Measurements from ENCODE around the gene ACTR2.

Gene ACTR2

DNA sequence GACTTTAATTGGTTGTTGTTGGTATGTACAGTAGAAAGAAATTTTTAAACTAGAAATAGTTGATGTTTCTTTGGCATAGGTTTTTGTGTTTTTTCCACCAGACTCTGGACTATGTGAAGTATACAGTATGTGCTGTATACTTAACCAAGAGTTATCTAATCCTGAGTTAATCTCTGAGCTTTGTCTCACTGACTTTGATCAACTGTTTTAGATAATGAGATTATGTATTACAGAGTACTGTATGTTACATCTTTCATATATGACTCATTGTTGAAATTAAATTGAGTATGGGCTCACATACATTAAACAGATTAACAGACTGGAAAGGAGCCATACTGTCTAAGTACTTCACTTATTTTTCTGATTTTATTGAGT lies 38.0 kb downstream of the ACTR2 start:
- Histone ChIP-seq H3K4me2 (ENCODE audit: low read length) (no peak overlapping the region), H3K27me3 (ENCODE audit: control insufficient read depth, insufficient read depth, low read length) (no peaks in the 10 kb centered on the region), H3K4me1 (ENCODE audit: control insufficient read depth, insufficient read depth, low read length) (peaks cover 23% of the 10 kb centered on the region), H3K9ac (ENCODE audit: low read depth, low read length) (no peak overlapping the region), H3K9me3 (replicated peaks; ENCODE audit: low read length) (no peaks in the 10 kb centered on the region), H3K4me3 (ENCODE audit: low read length) (no peak overlapping the region), H3K36me3 (ENCODE audit: insufficient read depth, low read length) (peaks cover 46% of the 10 kb centered on the region)

DNA sequence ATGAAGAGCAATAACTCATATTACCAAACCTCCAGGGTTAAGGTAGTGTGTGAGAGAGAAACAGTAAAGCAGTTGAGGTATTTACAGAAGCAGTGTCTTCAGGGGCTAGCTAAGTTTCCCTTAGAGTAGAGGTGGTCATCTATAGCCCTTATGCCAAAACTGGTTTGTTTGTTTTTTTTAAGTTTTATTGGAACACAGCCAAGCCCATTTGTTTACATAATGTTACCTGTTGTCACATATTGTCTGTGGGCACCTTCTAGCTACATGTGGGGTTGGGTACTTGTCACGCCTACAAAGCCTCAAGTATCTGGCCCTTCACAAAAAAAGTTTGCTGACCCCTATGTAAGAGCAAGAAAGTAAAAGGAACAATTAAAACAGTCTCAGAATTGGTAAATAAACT lies 39.4 kb downstream of the ACTR2 start:
- no peaks in the 10 kb centered on the region for H3K9me3 ChIP-seq (replicated peaks; ENCODE audit: low read length)
- peaks cover 14% of the 10 kb centered on the region for H3K4me1 ChIP-seq (ENCODE audit: control insufficient read depth, insufficient read depth, low read length)
- no peak overlapping the region for H3K4me3 ChIP-seq (ENCODE audit: low read length)
- no peak overlapping the region for H3K4me2 ChIP-seq (ENCODE audit: low read length)
- peaks cover 46% of the 10 kb centered on the region for H3K36me3 ChIP-seq (ENCODE audit: insufficient read depth, low read length)
- no peaks in the 10 kb centered on the region for H3K27me3 ChIP-seq (ENCODE audit: control insufficient read depth, insufficient read depth, low read length)
- no peak overlapping the region for H3K9ac ChIP-seq (ENCODE audit: low read depth, low read length)

DNA sequence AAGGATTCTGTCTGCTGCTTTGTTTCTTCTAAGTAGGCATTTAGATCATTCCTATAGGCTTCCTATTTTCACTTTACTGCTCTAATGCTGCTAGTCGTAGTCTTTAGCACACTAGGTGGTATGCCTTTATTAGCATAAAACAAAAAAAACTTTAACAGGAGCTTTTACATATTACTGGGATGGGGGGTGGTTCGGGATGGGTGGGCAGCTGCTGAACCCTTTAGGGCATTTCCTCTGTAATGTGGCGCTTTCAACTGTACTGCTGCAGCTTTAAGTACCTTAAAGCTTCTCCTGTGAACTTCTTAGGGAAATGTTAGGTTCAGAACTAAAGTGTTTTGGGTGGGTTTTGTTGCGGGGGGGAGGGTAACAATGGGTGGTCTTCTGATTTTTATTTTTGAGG lies 41.3 kb downstream of the ACTR2 start:
- no peaks in the 10 kb centered on the region for H3K9me3 ChIP-seq (replicated peaks; ENCODE audit: low read length)
- no peak overlapping the region for H3K4me2 ChIP-seq (ENCODE audit: low read length)
- H3K9ac ChIP-seq (ENCODE audit: low read depth, low read length): no peak overlapping the region
- no peak overlapping the region for H3K4me3 ChIP-seq (ENCODE audit: low read length)
- H3K36me3 ChIP-seq (ENCODE audit: insufficient read depth, low read length): peaks cover 59% of the 10 kb centered on the region
- peaks cover 4% of the 10 kb centered on the region for H3K4me1 ChIP-seq (ENCODE audit: control insufficient read depth, insufficient read depth, low read length)
- H3K27me3 ChIP-seq (ENCODE audit: control insufficient read depth, insufficient read depth, low read length): no peaks in the 10 kb centered on the region

DNA sequence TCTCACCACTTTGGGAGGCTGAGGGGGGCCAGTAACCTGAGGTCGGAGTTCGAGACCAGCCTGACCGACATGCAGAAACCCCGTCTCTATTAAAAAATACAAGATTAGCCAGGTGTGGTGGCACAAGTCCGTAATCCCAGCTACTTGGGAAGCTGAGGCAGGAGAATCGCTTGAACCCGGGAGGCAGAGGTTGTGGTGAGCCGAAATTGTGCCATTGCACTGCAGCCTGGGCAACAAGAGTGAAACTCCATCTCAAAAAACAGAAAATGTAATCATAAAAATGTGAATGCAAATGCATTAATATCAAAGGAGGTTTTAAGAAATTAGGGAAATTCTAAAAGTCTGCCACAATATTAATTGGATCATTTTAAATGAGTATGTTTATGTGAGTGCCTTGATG lies 45.7 kb downstream of the ACTR2 start:
- Histone ChIP-seq H3K9ac (ENCODE audit: low read depth, low read length) (no peak overlapping the region), H3K4me2 (ENCODE audit: low read length) (no peak overlapping the region), H3K4me3 (ENCODE audit: low read length) (no peak overlapping the region), H3K4me1 (ENCODE audit: control insufficient read depth, insufficient read depth, low read length) (peaks cover 8% of the 10 kb centered on the region), H3K36me3 (ENCODE audit: insufficient read depth, low read length) (peaks cover 52% of the 10 kb centered on the region), H3K9me3 (replicated peaks; ENCODE audit: low read length) (no peaks in the 10 kb centered on the region), H3K27me3 (ENCODE audit: control insufficient read depth, insufficient read depth, low read length) (no peaks in the 10 kb centered on the region)

DNA sequence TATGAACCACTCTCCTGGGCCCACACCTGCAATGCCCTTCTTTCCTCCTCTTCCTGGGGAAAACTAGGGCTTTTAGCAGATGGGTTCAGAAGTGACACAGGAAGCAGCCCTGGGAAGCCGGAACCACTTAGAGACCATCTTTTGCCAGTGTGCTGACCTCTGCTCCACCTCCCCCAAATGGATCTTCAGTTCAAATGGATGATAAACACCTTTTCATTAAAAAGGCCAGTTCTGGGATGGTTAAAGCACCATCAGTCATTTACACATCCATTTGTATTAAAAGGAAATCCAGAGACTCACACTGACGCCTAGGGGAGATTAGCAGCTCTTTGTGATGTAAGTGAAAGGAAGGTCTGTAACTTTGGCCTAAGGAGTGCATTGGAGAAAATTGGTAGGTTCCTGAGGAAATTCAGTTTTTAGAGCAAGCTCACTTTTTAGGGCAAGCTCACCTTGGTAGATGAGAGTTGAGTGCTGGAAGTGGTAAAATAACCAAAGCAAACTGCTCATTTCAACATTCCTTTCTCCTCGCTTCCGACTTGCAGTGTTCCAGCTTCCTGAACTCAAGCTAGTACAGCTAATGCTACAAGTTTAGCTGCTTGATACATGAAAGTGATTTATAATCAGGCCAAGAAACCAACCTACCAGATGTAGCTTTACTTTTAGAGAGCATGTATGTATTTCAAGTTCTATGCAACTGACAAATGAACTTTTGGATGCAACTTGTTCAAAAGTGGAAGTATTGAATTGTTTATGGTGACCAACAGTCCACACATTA lies 47.7 kb downstream of the ACTR2 start:
- Histone ChIP-seq H3K4me3 (ENCODE audit: low read length) (no peak overlapping the region), H3K27me3 (ENCODE audit: control insufficient read depth, insufficient read depth, low read length) (no peaks in the 10 kb centered on the region), H3K36me3 (ENCODE audit: insufficient read depth, low read length) (peaks cover 43% of the 10 kb centered on the region), H3K9ac (ENCODE audit: low read depth, low read length) (no peak overlapping the region), H3K9me3 (replicated peaks; ENCODE audit: low read length) (no peaks in the 10 kb centered on the region), H3K4me2 (ENCODE audit: low read length) (no peak overlapping the region), H3K4me1 (ENCODE audit: control insufficient read depth, insufficient read depth, low read length) (peaks cover 21% of the 10 kb centered on the region)

DNA sequence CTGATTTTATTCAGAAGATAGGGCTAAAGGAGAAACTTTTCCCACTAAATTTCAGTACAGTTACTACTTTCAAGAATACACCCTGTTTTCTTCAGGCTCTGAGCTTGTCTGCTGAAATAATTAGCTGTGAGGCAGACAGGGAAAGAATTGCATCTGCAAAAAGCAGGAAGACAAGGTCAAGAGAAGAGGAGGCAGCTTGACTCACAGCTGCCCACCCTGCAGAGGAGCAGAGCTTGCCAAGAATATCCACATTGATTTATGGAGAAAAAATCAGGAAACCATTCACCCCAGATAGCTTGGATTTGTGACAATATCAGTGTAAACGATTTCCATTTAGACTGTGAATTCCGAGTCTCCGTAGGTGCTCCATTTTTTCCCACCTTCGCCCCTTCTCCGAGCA lies 49.0 kb downstream of the ACTR2 start:
- H3K36me3 ChIP-seq (ENCODE audit: insufficient read depth, low read length): peaks cover 37% of the 10 kb centered on the region
- no peak overlapping the region for H3K9ac ChIP-seq (ENCODE audit: low read depth, low read length)
- peaks cover 21% of the 10 kb centered on the region for H3K4me1 ChIP-seq (ENCODE audit: control insufficient read depth, insufficient read depth, low read length)
- H3K4me2 ChIP-seq (ENCODE audit: low read length): no peak overlapping the region
- no peak overlapping the region for H3K4me3 ChIP-seq (ENCODE audit: low read length)
- H3K9me3 ChIP-seq (replicated peaks; ENCODE audit: low read length): no peaks in the 10 kb centered on the region
- H3K27me3 ChIP-seq (ENCODE audit: control insufficient read depth, insufficient read depth, low read length): no peaks in the 10 kb centered on the region

DNA sequence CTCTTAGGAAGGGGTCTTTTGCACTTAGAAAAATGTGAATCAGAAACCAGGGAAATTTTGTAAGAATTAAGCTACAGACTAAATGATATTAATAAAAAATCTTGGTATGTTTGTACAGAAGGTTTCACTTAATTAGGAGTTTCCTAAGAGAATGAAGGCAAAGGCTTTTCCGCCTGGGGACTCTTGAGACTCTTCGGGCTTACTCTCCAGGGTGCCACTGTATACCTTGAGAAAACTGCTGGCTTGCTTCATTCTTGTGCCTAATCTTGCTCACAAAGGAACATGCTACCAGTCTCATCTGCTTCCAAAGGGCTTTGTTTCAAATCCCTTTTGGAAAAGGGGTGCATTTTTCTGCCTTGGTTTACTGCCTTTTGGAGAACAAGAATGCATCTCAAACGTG lies 49.5 kb downstream of the ACTR2 start:
- Histone ChIP-seq H3K36me3 (ENCODE audit: insufficient read depth, low read length) (peaks cover 32% of the 10 kb centered on the region), H3K4me3 (ENCODE audit: low read length) (no peak overlapping the region), H3K4me1 (ENCODE audit: control insufficient read depth, insufficient read depth, low read length) (peaks cover 21% of the 10 kb centered on the region), H3K27me3 (ENCODE audit: control insufficient read depth, insufficient read depth, low read length) (no peaks in the 10 kb centered on the region), H3K9me3 (replicated peaks; ENCODE audit: low read length) (no peaks in the 10 kb centered on the region), H3K4me2 (ENCODE audit: low read length) (no peak overlapping the region), H3K9ac (ENCODE audit: low read depth, low read length) (no peak overlapping the region)

DNA sequence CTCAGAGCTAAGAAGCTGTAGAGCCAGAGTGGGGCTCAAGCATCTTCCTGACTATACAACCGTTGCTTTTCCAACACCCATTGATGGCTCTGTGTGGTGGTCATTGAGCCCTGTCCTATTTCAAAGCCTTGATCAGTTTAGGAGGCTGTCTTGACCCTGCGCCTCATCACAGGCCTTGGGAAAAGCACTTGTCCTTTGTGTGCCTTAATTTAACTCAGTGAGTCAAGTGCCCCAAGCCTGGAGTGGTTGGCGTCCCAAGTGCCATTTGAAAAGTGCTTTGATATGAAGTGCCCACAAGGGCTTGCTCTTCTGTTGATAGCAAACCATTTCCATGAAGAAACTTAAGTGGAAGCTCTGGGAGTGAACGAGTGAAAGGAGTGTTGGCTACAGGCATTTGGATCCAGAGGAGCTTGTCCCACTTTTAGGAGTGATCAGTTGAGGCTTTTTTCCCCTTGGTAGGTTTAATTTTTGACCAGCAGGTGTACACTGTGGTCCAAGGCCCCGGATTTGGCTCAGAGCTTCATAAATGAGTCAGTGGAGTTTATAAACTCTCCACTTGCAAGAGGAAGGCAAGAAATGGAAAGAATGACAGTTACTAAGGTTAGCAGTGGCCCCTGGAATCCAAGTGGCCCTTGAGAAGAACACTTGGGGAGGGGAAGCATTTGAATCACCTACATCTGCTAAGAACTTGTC lies 50.3 kb downstream of the ACTR2 start:
- H3K36me3 ChIP-seq (ENCODE audit: insufficient read depth, low read length): peaks cover 24% of the 10 kb centered on the region
- H3K9me3 ChIP-seq (replicated peaks; ENCODE audit: low read length): no peaks in the 10 kb centered on the region
- H3K27me3 ChIP-seq (ENCODE audit: control insufficient read depth, insufficient read depth, low read length): no peaks in the 10 kb centered on the region
- H3K9ac ChIP-seq (ENCODE audit: low read depth, low read length): no peak overlapping the region
- H3K4me3 ChIP-seq (ENCODE audit: low read length): no peak overlapping the region
- H3K4me2 ChIP-seq (ENCODE audit: low read length): no peak overlapping the region
- peaks cover 21% of the 10 kb centered on the region for H3K4me1 ChIP-seq (ENCODE audit: control insufficient read depth, insufficient read depth, low read length)

DNA sequence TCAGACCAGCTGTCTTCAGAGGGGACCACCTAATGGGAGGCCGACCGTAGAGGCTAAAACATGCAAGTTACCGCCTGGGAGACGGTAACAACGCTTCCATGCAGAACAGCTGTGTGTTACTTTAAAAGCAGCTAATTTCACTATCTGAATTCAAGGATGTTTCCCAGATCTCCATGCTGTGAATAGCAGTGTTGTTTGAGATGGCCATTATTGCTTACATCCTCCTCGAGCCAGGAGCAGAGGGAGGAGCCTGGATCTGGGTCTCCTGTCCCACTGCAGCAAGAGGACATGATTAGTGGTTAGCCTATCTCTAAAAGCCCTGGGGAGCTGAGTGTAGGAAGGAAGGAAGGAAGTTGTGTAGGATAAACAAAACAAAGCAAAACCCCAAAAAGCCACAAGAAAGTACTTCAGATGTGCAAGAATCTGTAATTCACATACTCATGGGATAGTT lies 50.9 kb downstream of the ACTR2 start:
- no peaks in the 10 kb centered on the region for H3K9me3 ChIP-seq (replicated peaks; ENCODE audit: low read length)
- H3K9ac ChIP-seq (ENCODE audit: low read depth, low read length): no peak overlapping the region
- peaks cover 20% of the 10 kb centered on the region for H3K36me3 ChIP-seq (ENCODE audit: insufficient read depth, low read length)
- no peaks in the 10 kb centered on the region for H3K27me3 ChIP-seq (ENCODE audit: control insufficient read depth, insufficient read depth, low read length)
- no peak overlapping the region for H3K4me2 ChIP-seq (ENCODE audit: low read length)
- peaks cover 21% of the 10 kb centered on the region for H3K4me1 ChIP-seq (ENCODE audit: control insufficient read depth, insufficient read depth, low read length)
- no peak overlapping the region for H3K4me3 ChIP-seq (ENCODE audit: low read length)

DNA sequence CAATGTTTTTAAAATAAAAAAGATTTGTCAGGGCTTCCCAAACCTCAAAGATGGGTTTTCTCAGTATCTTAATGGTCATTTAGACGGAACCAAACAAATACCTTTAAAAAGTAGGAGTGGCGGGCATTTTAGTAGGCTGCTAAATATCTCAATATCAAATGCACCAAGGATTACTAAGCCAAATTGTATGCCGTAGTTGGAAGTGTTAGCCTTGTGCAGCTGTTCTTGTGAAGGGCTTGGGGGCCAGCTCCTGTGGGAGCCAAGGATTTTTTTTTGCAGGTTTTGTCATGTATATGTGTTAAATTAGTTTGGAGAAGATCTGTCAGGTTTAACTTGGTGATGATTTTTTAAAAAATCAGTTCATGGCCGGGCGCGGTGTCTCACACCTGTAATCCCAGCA lies 52.1 kb downstream of the ACTR2 start:
- Histone ChIP-seq H3K9ac (ENCODE audit: low read depth, low read length) (no peak overlapping the region), H3K4me2 (ENCODE audit: low read length) (no peak overlapping the region), H3K9me3 (replicated peaks; ENCODE audit: low read length) (no peaks in the 10 kb centered on the region), H3K4me3 (ENCODE audit: low read length) (no peak overlapping the region), H3K36me3 (ENCODE audit: insufficient read depth, low read length) (peaks cover 14% of the 10 kb centered on the region), H3K27me3 (ENCODE audit: control insufficient read depth, insufficient read depth, low read length) (no peaks in the 10 kb centered on the region), H3K4me1 (ENCODE audit: control insufficient read depth, insufficient read depth, low read length) (peaks cover 21% of the 10 kb centered on the region)

DNA sequence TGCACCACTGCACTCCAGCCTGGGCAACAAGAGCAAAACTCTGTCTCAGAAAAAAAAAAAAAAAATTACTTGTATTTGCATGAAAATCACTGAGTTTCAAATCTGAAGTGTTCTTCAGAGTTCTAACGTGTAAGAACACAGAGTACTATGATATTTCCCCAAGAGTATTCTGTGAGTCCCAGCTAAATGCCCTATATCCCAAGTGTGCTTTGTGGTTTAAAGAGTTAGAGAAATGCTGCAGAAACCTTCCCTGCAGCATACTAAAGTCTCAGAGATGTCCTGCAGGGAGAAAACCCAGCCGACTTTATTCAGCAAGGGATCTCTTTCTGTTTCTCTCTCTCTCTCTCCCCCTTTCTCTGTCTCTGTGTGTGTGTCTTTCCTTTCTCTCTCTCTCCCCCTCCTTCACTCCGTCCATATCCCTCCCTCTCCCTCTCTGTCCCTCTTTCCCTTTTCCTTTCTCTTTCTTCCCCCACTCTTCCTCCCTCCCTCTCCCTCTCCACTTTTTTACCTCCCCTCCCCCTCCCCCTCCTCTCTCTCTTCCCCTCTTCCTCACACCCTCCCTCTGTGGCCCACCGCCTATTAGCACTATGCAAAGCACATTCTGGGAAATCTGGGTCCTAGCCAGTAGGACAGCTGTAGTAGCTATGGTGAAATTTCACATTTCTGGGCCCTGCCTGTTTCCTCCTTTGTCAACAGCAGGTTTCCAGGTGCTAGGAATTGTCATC lies 54.2 kb downstream of the ACTR2 start:
- H3K9ac ChIP-seq (ENCODE audit: low read depth, low read length): no peak overlapping the region
- H3K9me3 ChIP-seq (replicated peaks; ENCODE audit: low read length): no peaks in the 10 kb centered on the region
- no peak overlapping the region for H3K4me3 ChIP-seq (ENCODE audit: low read length)
- no peak overlapping the region for H3K4me2 ChIP-seq (ENCODE audit: low read length)
- peaks cover 21% of the 10 kb centered on the region for H3K4me1 ChIP-seq (ENCODE audit: control insufficient read depth, insufficient read depth, low read length)
- H3K36me3 ChIP-seq (ENCODE audit: insufficient read depth, low read length): peaks cover under 1% of the 10 kb centered on the region
- no peaks in the 10 kb centered on the region for H3K27me3 ChIP-seq (ENCODE audit: control insufficient read depth, insufficient read depth, low read length)
